ENCODE data around the gene SLC39A11. TPM values are rescaled to one million over a fixed set of nuclear protein-coding genes. Genes with fewer than 3 reads are reported as not detected.

The SLC39A11 gene
- total RNA-seq, 1 experiment from 2014 or later: 15.2 TPM

DNA sequence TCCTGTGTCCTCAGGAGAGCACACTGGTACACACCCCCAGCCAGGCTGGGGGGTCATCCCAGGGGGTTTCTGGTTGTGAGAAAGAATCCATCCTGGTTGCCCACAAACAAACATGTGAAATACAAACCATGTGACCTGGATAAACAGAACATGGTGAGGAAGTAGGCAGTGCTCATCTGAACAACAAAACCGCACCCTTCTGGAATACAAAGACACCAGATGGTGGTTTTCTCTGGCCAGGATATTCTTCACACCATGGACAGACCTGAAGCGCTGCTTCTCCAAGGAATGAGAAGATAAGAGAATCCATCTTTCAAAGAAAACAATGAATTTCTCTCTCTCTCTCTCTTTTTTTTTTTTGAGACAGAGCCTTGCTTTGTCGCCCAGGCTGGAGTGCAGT is 302.3 kb downstream of the SLC39A11 start:
- no peak overlapping the region for H2BK20ac ChIP-seq (ENCODE audit: low read depth, low read length, poor library complexity, severe bottlenecking)
- no peak overlapping the region for H3K18ac ChIP-seq (ENCODE audit: insufficient read length, low read depth, low read length)
- H3K4ac ChIP-seq (ENCODE audit: low read depth, low read length): no peak overlapping the region
- Mint-ChIP-seq H3K4me3 (no peak overlapping the region), H3K36me3 (ENCODE audit: insufficient read depth in 1 of 3, low read depth in 3 of 3) (peaks cover 0 to 7% (median 6%) of the 10 kb centered on the region in 3 experiments; a peak in 6 of 7 replicates), H3K9me3 (peaks cover 8 to 16% of the 10 kb centered on the region in 2 experiments; a peak in 4 of 5 replicates), H3K27ac (no peak overlapping the region), H3K27me3 (ENCODE audit: low read depth) (no peaks in the 10 kb centered on the region), H3K4me1 (no peaks in the 10 kb centered on the region; a peak in 1 of 4 replicates)
- H4K20me1 ChIP-seq (ENCODE audit: control insufficient read depth, insufficient read depth, insufficient read length): no peaks in the 10 kb centered on the region
- no peaks in the 10 kb centered on the region for H3K4me1 ChIP-seq (ENCODE audit: insufficient read depth, low read length)
- no peak overlapping the region for H3K23ac ChIP-seq (ENCODE audit: insufficient read length, low read depth, low read length)
- H4K8ac ChIP-seq (replicated peaks; ENCODE audit: insufficient read length, low read depth, low read length): no peak overlapping the region
- H3K9me3 ChIP-seq (ENCODE audit: control insufficient read depth, low read depth, low read length): no peaks in the 10 kb centered on the region
- DNase-seq: no peak
- TF ChIP-seq, protein P1, sequence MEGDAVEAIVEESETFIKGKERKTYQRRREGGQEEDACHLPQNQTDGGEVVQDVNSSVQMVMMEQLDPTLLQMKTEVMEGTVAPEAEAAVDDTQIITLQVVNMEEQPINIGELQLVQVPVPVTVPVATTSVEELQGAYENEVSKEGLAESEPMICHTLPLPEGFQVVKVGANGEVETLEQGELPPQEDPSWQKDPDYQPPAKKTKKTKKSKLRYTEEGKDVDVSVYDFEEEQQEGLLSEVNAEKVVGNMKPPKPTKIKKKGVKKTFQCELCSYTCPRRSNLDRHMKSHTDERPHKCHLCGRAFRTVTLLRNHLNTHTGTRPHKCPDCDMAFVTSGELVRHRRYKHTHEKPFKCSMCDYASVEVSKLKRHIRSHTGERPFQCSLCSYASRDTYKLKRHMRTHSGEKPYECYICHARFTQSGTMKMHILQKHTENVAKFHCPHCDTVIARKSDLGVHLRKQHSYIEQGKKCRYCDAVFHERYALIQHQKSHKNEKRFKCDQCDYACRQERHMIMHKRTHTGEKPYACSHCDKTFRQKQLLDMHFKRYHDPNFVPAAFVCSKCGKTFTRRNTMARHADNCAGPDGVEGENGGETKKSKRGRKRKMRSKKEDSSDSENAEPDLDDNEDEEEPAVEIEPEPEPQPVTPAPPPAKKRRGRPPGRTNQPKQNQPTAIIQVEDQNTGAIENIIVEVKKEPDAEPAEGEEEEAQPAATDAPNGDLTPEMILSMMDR (conservative IDR thresholded peaks at IDR 0.05): no peak
- no peak overlapping the region for H3K4me2 ChIP-seq (ENCODE audit: insufficient read depth, insufficient read length, low read length)
- H3K27me3 ChIP-seq (ENCODE audit: insufficient read depth, low read length): no peaks in the 10 kb centered on the region
- no peaks in the 10 kb centered on the region for H3K79me1 ChIP-seq (ENCODE audit: insufficient read depth, low read depth, low read length, poor library complexity, severe bottlenecking)
- no peak overlapping the region for H2BK15ac ChIP-seq (ENCODE audit: low read depth, low read length)
- no peak overlapping the region for H2AFZ ChIP-seq (ENCODE audit: low read length)
- H3K27ac ChIP-seq (ENCODE audit: insufficient read length, low read depth, low read length): no peak overlapping the region
- H3K9ac ChIP-seq (ENCODE audit: extremely low read depth, insufficient read length, low read length): no peak overlapping the region
- H3K23me2 ChIP-seq (ENCODE audit: insufficient read length, low read depth, low read length, poor library complexity, severe bottlenecking): no peaks in the 10 kb centered on the region
- no peak overlapping the region for H2BK120ac ChIP-seq (ENCODE audit: low read depth, low read length, poor library complexity, severe bottlenecking)
- no peak overlapping the region for H4K91ac ChIP-seq (ENCODE audit: insufficient read length, low read depth, low read length)
- H2AK5ac ChIP-seq (ENCODE audit: insufficient read length, low read length): no peak overlapping the region
- no CpG with 5 or more reads among the region's 3 CpGs for WGBS (ENCODE audit: extremely low coverage, insufficient read length, low lambda C conversion rate)
- no peak overlapping the region for H2BK5ac ChIP-seq (ENCODE audit: insufficient read length, low read length)
- H4K5ac ChIP-seq (ENCODE audit: insufficient read length, low read depth, low read length): no peak overlapping the region
- H3K79me2 ChIP-seq (ENCODE audit: insufficient read depth, low read length): no peaks in the 10 kb centered on the region; the same call in 1 of the 2 replicates
- no peak overlapping the region for H2BK12ac ChIP-seq (ENCODE audit: insufficient read length, low read depth, low read length)
- H3K14ac ChIP-seq (ENCODE audit: insufficient read depth, low read length): no peak overlapping the region
- no peak overlapping the region for H3T11ph ChIP-seq (ENCODE audit: low read length)
- H3K56ac ChIP-seq (ENCODE audit: insufficient read length, low read depth, low read length): no peak overlapping the region
